GM18868 (cell line): ENCODE results near the gene GRM5.
"Not testable (repeated sequence)": the region's sequence is repeated elsewhere in the genome, so short reads cannot be mapped to it uniquely, and the experiment has no call there.

Experiments used
- ATAC-seq: cut with Tn5 transposase; IDR thresholded peaks from one replicate; pipeline ENCODE4 v1.9.1; 2021; ENCODE audit warnings: mild to moderate bottlenecking, moderate library complexity; ENCODE audit not compliant: unreplicated experiment

Gene GRM5

GRCh38 chr11:89065651-89066201 lies at the start of gene GRM5:
Gene GRM5, minus strand, starts transcription at chr11:89065982. Its CDS starts 18,110 bp downstream, at chr11:89047872.
- ATAC-seq, result not testable (repeated sequence)

GRCh38 chr11:89097956-89098355 lies 32.2 kb upstream of the GRM5 start:
- ATAC-seq, result peak; percentile 95

DNA sequence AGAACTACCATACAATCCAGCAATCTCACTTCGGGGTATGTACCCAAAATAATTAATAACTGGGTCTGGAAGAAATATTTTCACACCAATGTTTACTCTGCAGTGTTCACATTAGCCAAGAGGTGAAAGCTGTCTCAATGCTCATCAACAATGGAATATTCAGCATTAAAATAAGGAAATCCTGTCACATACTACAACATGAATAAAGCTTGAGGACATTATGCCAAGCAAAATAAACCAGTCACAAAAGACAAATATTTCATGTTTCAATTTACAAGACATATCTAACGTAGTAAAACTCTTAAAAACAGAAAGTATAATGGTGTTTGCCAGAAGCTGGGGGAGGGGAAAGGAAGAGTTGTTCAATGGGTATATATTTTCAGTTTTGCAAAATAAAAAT lies 28.0 kb upstream of the GRM5 start:
- ATAC-seq, result not testable (repeated sequence)

GRCh38 chr11:89084951-89085350 lies 19.2 kb upstream of the GRM5 start:
- ATAC-seq, result not testable (repeated sequence)

GRCh38 chr11:89070911-89071310 lies 5.1 kb upstream of the GRM5 start:
- not testable (repeated sequence) for ATAC-seq

GRCh38 chr11:89067264-89067663 lies 1.5 kb upstream of the GRM5 start:
- no peak for ATAC-seq

- ATAC-seq, result no peak
Measured at GRCh38 chr11:89065066-89065465, 716 bp downstream of the GRM5 start.

GRCh38 chr11:89063481-89063951 lies 2.3 kb downstream of the GRM5 start:
- not testable (repeated sequence) for ATAC-seq

GRCh38 chr11:89062771-89063298 lies 2.9 kb downstream of the GRM5 start:
- not testable (repeated sequence) for ATAC-seq

DNA sequence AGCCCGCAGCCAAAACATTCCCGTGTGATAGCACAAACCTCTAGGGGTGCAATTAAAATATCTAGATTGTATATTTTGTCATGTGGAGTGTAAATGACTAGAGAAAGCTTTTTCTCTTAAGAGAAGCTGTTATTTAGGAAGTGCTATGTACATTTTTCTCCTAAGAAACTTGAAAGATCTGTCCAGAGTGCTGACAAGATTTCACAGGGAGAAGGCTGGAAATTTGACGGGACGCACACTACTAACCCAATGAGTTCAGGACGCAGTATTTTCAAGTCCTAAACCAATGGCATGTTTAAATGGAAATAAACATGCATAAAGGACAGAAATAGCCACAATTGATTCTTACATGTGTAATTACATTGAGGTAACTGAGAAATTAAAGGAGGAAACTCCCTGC lies 3.9 kb downstream of the GRM5 start:
- not testable (repeated sequence) for ATAC-seq

GRCh38 chr11:89057406-89057805 lies 8.4 kb downstream of the GRM5 start:
- not testable (repeated sequence) for ATAC-seq

DNA sequence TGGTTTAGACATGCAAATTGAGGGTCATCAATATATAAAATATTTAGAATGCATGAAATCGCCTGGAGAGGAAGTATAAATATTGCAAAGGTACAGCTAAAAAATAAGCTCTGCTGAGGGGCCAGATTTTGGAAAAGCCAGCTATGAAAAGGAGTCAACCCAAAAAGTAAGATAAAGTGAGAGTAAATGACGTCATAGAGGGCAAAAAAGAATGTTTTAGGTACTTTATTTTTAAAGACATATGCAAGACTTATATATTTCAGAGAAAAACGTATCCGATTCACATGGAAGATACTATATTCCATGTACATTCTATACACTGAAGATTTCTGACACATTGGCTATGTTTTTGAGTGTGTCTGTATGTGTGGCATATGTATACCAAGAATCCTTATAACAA lies 13.6 kb downstream of the GRM5 start:
- no peak for ATAC-seq

- ATAC-seq, result not testable (repeated sequence)
Measured at GRCh38 chr11:89047159-89047558, 18.6 kb downstream of the GRM5 start.

- not testable (repeated sequence) for ATAC-seq
Measured at GRCh38 chr11:89043861-89044588, 21.8 kb downstream of the GRM5 start.

- ATAC-seq, result not testable (repeated sequence)
Measured at GRCh38 chr11:89029671-89030070, 36.1 kb downstream of the GRM5 start.

DNA sequence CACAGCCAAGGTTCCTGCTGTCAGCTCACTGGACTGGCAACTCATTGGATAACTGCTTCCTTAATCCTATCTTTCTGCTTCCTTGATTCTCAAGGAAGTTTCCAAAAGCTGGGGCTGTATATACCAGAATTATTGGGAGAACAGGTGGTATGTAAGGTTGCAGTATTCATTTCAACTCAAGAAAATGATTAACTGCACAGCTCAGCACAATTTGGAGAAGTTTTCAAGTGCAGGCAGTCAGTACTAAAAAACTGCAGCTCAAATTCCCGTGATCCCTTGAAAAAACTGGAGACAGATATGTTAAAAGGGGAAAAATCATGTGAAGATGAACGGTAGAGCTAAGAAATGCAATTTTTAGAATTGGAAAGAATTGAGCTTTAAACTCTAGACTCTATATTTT lies 44.4 kb downstream of the GRM5 start:
- no peak for ATAC-seq

DNA sequence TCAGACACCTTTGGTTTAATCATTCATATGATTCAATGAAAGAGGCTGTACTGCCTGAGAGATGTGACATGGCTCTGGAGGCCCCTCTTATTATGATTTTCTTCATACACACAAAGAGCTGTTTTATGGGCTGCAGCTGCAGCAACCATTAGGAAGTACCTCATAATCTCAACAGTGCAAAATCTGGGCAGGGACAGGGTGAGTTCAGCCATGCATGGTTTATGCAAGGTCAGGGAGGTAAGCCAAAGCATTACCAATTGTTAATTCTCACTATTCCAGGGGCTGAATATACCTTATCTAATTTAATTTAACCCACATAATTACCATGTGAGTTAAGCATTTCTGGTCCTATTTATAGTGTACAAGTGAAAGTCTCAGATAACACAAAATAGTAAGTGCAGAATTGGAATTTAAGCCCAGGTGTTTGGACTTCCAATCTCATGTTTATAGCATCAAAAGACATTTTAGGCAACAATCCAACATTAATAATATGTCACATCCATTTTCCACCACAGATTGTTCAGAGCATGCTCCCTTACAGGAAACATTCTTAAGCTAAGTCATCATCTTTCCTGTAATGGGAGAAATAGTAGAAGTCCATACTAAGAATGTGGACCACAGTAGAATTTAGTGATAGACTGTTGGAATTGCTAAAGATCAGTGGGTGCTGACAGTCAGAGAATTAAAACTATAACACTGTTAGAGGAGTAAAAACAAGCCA lies 45.8 kb downstream of the GRM5 start:
- ATAC-seq, result not testable (repeated sequence)

DNA sequence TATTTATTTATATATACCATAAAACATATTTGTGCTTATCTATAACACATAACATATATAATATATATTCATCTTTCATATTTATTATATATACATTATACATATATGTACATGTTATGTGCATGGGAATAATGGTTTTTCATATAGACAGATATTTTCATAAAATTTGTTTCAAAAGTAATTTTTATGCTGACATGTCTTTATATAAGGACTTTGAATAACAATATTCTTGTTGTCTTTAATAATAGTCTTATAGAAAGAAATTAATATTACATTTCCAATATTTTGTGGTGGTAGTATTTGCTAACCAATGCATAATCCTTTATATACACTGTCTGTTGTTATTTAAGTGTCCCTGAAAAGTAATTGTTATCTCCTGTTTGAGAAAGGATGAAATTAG lies 49.6 kb downstream of the GRM5 start:
- no peak for ATAC-seq

DNA sequence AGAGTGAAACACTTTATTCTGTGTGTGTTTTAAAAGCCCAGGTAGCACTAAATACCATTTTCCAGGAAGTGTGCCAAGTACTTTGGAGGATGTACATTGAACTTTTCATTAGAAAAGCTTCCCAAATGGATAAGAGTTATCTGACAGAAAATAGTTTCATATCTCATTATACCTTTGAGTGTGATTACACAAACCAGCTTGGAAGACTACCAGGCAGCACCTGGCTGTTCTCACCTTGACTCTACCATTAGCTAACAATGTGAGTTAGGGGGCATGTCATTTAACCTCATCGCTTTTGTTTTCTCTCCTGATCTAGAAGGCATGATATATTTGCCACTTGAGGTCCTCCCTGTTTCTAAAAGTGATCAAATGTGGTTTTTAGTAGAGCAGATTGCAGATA lies 50.2 kb downstream of the GRM5 start:
- ATAC-seq, result no peak

DNA sequence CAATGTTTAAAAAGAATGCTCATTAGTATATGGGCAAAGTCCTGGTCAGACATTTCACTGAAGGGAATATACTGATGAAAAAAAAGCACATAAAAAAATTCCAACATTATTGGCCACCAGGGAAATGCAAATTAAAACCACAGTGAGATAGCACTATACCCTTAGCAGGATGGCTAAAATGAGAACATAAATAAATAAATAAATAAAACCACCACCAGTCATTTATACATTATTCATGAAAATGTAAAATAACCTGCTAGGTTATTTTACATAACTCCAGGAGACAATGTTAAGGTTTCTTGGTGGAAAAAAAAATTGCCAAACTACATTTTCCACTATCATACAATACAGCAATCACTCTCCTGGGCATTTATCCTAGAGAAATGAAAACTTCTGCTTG lies 64.9 kb downstream of the GRM5 start:
- ATAC-seq, result not testable (repeated sequence)

DNA sequence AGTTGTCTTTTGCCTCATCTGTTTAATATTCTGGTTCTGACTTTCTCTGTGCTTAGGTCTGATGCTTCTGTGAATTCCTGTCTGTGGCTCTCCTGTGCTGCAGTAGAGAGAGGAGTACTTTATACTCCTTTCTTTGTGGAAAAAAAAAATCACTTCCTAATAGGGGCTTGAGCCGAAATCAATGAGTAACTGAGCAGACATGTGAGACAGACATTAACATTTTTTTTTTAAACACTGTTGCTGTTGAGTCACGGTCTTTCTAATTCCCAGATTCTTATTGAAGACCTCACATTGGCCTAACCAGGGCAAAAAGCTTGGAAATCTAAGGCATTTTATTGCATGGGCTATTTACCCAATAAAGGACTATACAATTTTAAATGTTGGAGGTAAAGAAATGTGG lies 86.1 kb downstream of the GRM5 start:
- ATAC-seq, result no peak
